Measurements from ENCODE around the gene CCDC182.
A peak's percentile ranks its signal among the peaks of the same experiment; 100 is the strongest.

The CCDC182 gene

DNA sequence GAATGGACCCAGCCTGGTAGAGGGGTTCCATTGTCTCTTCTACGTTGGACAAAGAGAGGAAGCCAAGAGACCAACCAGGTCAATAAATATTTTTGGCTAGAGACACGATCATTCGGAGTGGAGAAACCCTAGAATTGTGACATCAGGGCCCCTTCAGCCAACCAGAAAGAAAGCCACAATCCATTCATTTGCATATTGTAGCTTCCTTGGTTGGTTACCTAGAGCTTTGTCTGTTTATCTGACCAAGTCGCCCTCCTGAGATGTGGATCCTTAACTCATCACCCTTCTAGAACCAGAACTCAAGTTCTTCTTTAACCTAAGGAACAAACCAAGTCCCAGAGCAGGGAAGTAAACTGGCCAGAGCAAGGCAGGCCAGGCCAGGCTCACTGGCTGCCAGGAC, at the start of gene CCDC182:
Gene CCDC182, minus strand, starts transcription at position 58 of the 400 bp plus-strand sequence. Its CDS starts 27 bp downstream, at position 31.
- no peak for DNase-seq

GRCh38 chr17:57794841-57795240, 49.7 kb upstream of the CCDC182 start:
- DNase-seq: no peak

- DNase-seq: no peak
Measured at GRCh38 chr17:57788725-57789124, 43.6 kb upstream of the CCDC182 start.

DNA sequence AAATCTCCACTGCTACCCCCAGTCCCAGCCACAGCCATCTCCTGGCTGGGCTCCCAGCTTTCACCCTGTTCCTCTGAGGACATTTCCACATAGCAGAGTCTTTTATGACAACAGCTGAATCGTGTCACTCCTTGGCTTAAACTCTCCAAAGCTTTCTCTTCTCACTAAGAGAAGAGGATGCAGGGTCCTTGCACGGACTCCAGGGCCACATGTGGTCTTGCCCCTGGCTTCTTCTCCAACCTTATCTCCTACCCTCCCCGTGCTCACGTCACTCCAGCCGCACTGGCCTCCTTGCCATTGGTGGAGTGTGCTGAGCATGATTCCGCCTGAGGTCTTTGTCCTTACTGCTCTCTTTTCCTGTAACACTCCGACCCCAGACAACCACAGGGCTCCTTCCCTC, 39.9 kb upstream of the CCDC182 start:
- no peak for DNase-seq

DNA sequence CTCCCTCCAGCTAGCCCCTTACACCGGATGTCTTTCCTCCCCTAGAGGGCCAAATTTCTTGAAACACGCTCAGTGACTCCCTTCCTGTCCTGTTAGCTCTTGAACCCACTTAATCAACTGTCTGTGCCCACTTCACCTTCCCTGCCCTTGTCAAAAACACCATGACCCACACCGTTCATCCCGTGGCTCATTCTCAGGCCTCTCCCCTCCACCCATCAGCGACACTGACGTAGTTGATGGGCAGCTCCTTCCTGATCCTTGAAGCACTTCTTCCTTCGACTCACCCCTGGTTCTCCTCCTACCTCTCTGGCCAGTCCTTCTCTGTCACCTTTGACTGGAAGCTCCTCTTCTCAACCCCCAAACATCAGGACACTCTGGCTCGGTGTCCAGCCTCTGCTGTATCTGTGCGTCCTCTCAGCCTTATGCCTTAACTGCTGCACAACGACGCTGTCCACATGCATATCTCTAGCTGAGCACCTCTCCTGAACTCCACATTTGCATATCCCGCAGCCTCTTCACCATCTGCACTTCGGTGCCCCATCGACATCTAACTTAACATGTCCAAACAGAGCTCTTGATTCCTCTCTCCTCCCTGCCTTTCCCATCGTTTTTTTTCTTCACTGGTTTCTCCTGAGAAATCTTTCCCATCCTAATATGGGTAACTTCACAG, 39.3 kb upstream of the CCDC182 start:
- DNase-seq: no peak

GRCh38 chr17:57783338-57783742, 38.2 kb upstream of the CCDC182 start:
- DNase-seq: peak; percentile 89

GRCh38 chr17:57782647-57783337, 37.7 kb upstream of the CCDC182 start:
- DNase-seq: no peak

GRCh38 chr17:57782062-57782490, 37.0 kb upstream of the CCDC182 start:
- no peak for DNase-seq

DNA sequence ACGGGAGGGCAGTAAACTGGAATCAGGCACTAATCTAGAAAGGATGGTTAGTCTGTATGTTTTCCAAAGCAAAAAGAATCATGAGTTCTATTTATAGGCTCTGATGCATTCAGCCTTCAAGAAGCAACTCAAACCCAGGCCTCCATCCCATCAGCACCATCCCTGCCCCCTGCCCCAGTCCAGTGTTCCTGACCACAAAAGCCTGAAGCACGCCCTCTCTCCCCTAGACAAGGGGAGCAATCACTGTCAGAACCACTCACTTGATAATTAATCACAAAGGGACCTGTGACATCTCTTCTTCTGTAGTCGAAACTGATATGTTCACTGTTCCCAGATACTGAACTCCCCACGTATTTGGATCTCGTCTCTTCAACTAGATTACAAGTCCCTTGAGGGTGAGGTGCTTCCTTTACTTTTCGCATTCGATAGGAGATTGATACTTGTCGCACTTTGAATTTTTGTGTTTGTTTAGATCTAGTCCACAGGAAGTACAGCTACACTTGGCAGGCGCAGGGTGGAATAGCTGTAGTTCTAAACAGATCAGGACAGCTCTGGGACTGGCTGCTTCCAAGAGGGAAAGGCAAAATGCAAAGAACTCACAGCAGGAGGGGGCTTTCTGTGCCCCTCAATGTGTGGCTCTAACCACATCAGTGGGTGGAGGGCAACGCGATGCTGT, 36.4 kb upstream of the CCDC182 start:
- no peak for DNase-seq

DNA sequence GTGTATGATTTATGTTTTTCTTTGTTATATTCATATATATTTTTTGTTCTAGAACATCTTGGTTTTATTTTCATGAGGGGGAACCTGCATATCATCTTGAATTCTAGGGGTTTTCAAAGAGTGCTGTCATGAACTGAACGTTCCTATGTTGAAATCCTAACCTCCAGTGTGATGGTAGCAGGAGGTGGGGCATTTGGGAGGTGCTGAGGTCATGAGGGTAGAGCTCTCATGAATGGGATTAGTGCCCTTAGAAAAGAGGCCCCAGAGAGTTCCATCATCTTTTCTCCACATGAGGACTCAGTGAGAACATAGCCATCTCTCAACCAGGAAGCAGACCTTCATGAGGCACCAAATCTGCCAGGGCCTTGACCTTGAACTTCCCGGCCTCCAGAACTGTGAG, 34.6 kb upstream of the CCDC182 start:
- no peak for DNase-seq

DNA sequence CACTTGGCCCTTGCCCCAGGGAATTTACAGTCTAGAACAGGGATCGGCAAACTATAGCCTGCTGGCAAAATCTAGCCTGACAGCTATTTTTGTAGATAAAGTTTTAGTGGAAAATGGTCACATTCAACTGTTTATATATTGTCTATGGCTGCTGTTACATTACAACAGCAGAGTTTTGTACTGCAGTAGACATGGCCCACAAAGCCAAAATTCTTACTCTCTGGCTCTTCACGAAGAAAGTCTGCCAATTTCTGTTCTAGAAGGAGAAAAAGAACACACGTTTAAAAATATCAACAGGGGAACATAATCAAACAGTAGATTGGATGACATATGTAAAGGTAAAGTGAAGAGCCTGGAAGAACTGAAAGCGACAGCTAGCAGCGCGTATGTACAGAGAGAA, 33.2 kb upstream of the CCDC182 start:
- no peak for DNase-seq

DNA sequence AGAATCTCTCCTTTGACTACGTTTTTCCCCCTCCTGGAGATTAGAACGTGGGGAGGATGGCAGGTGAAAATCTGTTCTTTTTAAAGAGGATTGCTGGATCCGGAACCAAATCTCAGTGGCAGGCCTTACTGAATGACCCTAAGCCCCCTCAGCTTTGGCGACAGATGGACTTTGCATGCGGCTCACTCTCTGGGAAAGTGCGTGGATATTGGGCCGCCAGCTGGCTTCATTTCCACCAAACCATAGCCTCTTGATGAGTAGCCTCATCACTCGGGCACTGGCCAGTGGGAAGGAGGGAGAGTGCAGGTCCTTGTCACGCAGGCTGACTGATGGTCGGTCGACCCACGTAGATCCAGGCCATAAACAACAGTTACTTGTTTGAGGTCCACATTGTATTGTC, 31.3 kb upstream of the CCDC182 start:
- DNase-seq: no peak

GRCh38 chr17:57774872-57775271, 29.8 kb upstream of the CCDC182 start:
- DNase-seq: peak; percentile 3

- DNase-seq: no peak
Measured at GRCh38 chr17:57773557-57773956, 28.5 kb upstream of the CCDC182 start.

DNA sequence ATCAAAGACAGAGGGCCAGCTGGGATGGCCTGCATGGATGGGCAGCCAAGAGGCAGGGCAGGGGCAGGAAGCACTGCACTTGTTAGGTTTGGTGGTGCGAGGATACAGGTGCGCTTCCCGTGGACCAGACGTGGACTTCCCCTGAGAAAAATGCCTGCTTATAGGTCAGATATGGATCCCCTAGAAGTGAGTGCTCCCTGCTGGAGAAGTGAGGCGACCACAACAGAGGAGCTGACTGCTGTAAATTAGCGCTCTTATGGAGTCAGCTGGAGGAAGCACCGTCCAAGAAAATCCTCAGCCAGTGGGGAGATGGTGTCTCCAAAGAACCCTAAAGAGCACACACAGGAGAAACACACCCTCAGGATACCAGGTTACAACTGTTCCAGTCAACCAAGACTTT, 27.7 kb upstream of the CCDC182 start:
- DNase-seq: no peak

DNA sequence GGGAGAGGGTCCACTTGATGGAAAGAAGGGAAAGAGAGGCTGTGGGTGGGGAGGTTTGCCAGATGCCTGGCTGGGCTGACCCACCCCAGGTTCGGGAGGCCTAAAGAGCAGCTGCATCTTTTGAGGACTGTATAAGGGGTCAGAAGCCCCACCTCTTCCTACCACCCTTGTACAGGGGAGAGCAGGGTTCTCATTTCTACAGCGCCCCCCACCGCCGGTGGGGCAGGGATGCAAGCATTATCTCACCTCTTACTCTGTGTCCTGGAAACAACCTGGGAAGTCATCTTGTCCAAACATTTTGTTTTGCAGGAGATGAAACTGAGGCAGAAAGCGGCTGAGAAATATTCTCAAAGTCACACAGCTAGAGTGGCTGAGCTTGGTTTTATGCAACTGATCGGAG, 22.5 kb upstream of the CCDC182 start:
- no peak for DNase-seq

- DNase-seq: no peak
Measured at GRCh38 chr17:57766318-57766943, 21.3 kb upstream of the CCDC182 start.

DNA sequence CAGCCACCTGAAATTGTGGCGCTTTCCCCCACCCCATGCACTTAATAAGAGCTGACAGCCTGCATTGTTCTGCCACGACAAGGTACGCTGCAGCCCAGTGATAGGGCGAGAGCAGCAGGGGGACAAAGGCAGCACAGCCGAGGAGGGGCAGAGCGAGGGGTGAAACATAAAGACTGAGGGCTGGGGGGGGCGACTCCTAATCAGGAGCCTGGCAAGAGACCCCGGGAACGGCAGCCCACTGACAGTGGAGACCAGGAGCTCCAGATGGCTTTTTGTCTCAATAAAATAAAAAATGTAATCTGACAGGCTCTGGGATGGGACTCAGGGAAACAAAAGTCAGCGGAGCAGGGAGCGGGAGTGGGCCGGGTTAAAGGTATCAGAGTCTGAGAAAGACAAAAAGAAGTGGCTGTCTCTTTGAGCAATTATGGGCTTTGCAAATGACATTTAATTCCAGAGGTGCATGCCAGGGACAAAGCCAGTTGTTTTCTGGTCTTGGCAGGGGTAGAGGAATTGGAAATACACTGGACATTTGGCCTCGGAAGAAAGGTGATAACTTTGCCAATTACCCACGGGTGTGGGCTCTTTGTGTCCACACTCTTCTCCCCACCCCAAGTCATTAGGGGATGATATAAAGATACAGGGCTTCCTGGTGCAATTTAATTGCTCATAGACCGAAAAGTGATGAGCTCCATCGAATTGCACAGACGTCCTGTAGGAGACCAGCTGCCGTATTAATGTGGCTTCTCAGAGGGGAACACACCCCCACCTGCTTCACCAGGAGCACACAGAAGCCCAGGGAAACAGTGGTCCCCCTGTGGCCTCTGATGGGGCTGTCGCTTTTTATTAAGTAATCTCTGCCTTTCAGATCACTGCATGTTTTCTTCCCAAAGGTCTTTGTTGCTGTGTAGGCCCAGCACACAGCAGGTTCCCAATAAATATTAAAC, 17.6 kb upstream of the CCDC182 start:
- DNase-seq: no peak

DNA sequence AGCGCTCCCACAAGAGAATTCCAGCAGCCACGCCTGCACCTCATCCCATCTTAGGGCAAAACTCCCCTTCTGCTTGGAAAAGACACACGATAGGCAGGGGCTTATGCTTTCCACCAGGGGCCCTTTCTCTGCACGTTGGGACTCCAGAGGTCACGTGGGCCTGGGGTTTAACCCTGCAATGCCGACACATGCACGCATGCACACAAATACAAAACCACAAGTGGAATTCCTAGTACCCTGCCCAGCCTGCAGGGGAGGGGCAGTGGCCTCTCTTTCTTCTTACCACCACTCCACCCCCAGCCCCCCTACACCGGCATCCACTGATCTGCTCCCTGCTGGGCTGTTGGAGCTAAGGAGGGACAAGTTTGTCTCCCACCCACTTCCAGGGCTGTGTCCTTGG, 16.8 kb upstream of the CCDC182 start:
- no peak for DNase-seq

DNA sequence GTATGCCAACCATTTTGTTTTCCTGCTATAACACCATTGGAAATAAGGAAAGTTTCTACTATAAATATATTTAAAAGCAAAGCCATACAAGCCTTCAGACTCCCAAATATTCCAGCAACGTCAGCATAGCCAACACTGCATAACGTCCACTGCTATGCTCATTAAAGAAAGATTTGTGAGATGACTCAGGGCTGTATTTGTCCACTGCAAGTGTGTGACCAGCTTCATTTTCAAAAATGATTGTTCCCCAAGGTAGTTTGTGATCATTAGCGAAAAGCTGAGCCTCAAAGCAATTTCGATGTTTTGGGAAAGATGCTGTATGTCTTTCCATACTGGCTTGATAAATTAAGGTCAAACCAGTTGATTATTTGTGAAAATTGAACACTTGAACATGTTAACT, 14.9 kb upstream of the CCDC182 start:
- no peak for DNase-seq

- DNase-seq: no peak
Measured at GRCh38 chr17:57758654-57759053, 13.6 kb upstream of the CCDC182 start.

GRCh38 chr17:57757735-57758134, 12.6 kb upstream of the CCDC182 start:
- no peak for DNase-seq

GRCh38 chr17:57756951-57757350, 11.9 kb upstream of the CCDC182 start:
- no peak for DNase-seq

Measured in activated CD8-positive, alpha-beta memory T cell treated with anti-CD3 and anti-CD28 coated beads for 24 hours (primary cell).